Kidney glomerular epithelial cell (primary cell): ENCODE measurements around the gene CHKB.

Experiments
- DNase-seq: peaks from one replicate; lab custom pipeline; 2025; lab: John Stamatoyannopoulos, UW

CHKB gene

DNA sequence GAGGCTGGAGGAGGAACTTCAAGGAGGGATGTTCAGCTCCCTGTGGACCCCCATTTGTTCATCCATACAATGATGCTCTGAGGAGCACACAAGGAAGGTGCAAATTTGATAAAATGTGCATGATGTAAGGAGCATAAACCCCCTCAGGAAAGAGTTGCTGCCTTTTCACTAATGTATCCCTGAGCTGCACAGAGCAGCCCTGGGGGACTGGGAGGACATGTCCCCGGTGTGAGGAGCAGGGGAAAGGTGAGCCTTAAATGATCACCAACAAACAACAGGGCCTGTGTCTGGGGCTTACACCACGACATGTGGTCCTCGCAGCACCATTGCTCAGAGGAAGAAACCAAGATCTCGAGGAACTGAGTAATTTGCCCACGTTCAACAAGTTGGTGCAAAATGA, 14.4 kb upstream of the CHKB start:
- no peak for DNase-seq

DNA sequence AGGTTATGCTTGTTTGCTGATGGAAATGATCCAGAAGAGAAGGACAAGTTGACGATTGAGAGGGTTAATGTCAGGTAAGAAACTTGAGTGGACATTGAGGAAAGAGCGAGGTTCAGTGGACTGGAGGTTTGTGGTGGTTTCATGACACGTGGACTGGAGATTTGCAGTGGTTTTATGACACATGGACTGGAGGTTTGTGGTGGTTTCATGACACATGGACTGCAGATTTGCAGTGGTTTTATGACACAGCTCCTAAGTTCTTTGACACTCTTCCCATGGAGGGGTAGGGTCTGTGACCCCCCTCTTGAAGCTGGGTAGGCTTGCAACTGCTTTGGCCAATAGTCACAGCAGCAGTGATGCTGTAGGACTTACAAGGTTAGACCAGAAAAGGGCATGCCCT, 12.5 kb upstream of the CHKB start:
- DNase-seq, result no peak

DNA sequence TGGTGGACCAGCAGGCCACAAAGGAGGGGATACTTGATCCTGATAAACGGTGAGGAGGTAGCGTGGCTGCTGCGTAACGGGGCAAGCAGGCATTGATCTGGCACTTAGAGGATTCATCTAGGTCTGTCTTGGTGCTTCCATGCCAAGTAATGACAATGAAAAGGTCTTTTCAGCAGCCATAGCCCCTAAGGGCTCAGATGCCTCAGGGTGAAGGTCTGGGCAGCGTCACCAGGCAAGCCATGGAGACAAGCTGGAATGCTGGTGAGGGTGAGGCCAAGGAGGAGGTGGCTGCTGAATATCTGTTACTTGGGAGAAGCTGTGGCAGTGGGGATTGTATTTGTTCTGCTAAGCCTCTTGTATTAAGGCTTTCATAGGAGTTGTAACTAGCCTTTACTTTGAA, 4.8 kb upstream of the CHKB start:
- no peak for DNase-seq

DNA sequence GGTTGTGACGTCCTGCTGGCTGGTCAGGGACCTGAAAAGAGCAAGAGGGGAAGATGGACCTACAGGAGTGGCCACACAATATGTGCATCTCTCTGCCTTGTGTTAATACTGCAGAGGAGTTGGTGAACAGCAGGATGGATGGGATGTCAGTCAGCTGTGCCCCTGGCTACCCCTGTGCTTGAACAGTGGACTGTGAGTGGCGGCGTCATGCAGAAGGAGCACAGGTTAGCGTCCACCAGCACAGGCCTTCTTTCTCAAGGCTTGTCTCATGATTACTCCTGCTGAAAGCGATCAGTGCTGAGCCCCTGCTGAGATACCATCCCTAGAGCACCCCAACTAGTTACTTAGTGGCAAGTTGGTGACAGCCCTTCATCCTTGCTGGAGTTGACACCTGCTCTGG, 3.8 kb upstream of the CHKB start:
- DNase-seq, result no peak

DNA sequence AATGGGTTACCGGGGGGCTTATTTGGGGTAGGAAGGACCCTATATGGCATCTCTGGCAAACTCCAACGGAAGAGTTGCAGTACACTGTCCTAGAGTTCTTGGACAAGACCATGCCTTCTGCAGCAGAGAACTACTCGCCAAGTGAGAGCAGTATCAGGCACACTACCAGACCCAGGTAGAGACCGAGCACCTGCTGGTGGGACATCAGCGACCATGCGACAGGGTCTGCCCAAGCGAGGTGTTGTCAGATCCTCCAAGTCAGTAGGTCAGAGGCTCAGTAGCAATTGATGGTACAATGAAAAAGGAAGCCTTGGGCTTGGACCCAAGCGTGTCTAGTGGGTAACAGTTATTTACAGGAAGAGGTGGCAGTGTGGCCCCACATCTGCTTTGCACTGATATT, 3.1 kb upstream of the CHKB start:
- DNase-seq, result no peak

DNA sequence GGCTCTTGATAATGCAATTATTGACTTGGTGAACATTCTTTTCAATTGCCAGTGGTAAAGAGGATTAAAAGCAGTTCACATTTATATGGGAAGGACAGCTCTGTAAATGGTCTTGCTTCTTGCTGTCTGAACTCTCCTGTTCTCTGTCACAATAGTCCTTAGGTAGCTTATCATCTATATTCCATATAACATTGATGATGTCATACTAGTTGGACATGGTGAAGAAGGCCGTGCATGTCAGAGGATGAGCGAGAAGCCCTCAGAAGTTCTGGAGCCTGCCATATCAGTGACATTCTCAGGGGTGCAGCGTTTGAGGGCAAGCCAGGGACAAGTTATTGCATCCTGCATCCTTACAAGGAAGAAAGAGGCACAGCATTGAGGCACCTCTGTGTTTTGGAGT, 2.6 kb upstream of the CHKB start:
- DNase-seq, result no peak

DNA sequence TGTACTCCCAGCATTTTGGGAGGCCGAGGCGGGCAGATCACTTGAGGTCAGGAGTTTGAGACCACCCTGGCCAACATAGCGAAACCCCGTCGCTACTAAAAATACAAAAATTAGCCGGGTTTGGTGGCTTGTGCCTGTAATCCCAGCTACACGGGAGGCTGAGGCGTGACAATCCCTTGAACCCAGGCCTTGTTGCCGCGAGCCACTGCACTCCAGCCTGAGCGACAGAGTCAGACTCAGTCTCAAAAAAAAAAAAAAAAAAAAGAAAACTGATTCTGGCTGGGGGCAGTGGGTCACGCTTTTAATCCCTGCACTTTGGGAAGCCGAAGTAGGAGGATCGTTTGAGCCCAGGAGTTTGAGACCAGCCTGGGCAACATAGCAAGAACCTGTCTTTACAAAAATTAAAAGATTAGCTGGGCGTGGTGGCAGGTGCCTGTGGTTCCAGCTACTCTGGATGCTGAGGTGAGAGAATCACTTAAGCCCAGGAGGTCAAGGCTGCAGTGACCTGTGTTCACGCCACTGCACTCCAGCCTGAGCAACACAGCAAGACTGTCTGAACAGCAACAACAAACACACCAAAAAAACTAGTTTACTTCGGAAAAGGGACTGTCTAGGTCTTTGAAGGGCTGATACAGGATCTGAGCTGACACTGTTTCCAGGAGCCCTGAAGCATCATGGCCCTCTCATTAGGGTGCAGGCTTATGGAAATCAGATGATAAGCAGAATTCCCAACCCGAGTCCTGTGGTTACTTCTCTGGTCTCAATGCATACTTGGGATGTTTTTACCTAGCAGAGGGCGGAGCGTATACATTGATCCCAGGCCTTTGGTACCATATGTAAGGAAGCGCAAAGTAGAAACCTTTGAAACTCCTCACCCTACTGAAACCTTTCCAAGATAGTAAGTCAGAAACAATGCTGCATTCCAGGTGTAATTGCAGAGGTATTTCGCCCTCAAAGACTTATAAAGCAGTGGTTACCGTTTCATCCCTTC, 1.8 kb upstream of the CHKB start:
- DNase-seq, result no peak

DNA sequence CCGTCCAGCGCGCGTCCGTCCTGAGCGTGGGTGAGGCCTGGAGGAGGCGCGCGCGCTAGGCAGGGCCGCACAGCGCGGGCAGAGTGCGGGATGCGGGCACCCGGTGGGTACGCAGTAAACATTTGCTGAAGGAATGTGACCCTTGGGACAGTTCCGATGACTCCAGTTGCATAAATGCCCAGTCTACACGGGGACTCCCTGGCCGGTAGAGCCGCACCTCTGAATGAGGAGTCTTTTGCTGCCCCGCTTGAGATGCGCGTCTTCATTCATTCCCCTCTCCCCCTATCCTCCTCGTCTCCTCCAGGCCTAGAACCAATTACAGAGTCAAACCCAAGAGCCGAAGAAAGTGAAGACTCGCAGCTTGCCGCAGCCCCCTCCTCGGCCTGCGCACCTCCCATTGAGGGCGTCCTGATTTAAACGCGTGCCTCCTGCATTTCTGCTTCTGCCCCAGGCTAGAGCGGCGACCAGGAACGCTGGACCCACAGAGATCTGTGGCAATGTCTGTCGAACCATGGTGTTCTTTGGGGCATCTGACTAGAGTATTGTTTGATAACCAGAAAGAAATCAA, 729 bp upstream of the CHKB start:
- peak; percentile 62 for DNase-seq

DNA sequence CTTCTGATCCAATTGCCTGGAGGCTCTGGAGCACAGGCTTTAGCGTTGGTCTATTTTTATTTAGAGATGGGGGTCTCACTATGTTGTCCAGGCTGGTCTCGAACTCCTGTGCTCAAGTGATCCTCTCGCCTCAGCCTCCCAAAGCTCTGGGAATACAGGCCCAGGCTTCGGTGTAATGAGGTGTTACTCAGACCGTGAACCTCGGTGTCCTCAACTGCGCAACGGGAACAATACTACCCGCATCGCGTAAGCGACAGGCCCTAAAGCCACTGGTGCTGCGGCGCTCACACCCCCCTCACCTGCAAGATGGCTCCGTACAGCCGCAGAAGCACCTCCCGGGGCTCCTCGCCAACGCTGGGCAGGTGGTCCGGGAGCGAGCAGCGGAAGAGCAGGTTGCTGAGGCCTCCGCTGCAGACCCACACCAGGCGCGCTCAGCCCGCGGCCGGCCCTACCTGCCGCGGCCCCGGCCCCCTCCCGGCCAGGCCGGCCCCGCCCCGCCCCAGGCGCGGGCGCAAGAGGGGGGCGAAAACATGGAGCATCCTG, 628 bp downstream of the CHKB start:
- no peak for DNase-seq

DNA sequence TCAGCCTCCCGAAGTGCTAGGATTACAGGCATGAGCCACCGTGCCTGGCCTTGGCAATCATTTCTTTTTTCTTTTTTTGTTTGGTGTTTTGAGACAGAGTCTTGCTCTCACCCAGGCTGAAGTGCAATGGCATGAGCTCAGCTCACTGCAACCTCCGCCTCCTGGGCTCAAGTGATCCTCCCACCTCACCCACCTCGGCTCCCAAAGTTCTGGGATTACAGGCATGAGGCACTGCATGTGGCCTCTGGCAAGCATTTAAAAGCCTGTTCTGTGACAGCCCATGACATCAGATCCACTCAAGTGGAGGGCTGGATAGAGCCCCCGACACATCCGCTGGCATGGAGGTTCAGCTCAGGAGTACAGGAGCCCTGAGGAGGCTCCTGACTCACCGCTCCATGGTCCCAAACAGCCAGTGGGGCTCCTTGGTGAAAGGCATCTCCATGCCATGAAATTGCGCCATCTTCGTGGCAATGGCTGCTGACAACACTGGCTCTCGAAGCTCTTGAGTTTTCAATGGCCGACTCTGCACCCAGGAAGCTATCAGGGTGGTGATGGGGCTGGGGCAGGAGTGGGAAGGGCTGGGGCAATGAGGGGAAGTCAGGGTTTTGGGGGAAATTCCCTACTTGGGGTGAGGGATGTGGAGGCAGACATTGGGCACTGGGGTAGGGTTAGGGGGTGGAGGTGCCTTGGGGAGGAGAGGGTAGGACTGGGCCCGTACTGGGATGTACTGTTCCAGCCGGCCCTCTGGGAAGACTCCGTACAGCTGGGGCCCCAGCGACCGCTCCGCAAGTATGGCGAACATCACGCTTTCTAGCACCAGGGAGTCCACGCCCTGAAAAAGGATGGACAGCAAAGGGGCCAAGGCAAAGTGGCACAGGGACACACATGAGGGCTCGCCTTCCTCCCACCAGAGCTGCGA, 1.4 kb downstream of the CHKB start:
- DNase-seq, result no peak

DNA sequence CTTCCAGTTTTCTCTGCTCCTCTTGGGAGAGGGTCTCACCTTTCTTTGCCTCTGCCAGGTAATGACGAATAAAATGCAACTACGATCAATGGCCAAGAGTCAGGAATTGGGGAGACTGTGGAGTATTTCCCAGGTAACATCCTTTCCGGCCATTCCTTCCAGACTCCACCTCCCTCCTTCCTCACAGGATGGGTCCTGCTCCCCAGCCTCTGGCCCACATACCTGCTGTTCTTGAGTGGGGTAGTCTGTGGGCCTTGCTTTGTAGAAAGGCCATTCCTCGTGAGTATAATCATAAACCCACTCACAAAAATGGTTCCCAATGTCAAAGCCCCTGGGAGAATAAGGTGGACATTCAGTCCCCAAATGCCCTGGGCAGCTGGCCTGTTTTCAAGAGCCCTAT, 2.9 kb downstream of the CHKB start:
- DNase-seq, result no peak

DNA sequence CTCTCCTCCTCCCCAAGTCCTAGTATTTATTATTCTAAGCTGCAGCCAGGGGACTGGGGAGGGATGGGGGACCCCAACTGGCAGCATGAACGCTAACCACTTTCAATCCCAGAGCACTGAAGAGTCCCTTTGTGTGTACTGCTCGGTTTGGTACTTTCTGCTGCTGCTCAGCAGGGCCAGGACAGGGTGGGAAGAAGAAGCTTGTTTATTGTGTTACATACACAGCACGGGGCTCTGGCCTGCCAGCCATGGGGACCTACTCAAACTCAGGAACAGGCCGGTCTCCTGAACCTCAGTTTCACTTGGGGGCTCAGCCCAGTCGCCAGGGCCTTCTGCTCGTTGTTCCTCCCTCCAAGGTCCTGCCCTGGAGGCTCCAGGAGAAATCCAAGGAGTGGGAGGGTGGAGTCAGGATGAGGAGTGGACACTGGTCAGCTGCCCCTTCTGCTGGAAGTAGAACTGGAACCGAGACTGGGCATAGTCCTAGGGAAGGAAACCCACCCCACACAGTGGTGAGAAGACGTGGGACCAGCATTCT, 3.8 kb downstream of the CHKB start:
- no peak for DNase-seq

DNA sequence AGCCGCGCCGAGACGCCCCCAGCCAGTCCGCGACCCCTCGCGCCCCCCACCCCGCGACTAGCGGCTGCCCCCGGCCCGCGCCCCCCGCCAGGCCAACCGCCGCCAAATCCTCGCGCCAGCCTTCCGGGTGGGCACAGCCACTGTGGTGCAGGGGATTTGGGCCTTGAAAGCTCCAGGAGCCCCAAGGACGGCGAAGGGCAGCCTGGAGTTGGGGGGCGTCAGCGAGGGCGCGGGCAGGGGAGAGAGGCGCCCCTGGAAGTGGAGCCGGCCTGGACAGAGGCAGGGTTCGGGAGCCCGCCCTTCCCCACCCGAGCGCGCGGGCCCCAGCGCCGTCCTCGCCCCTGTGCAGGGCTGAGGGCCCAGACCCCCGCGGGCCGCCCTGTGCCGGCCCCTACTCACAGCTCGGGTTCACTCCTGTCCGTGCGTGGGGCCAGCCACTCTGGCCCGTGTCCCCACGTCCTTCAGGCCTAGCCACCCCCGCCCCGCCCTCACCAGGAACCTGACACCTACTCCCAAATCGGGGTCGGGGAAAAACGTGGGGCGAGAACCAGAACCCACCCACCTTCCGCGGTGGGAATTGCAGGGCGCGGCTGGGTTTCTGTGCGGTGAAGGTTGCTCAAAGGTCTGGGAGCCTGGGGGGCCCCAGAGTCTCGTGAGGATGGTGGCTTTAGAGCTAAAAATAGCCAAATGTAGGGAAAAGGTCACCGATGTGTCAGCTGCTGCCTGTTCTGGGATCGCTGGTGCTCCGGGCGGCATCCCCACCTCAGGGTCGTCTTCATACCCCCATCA, 4.5 kb downstream of the CHKB start, which contains the start of gene CPT1B:
Gene CPT1B (minus strand): TSS at position 441 of the 789 bp plus-strand sequence. CDS start 512 bp downstream, outside the sequence.
- DNase-seq, result no peak

DNA sequence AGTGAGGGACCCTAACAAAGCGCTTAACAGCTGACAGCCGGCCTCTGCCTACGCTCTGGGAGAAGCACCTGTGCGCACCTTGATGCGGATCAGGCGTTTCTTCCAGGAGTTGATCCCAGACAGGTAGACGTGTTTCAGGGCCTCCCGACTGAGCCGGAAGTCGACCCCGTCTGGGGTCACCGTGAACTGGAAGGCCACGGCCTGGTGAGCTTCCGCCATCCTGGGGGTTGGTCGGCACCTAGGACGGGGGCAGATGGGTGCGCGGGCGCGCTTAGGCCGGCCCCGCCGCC, 5.0 kb downstream of the CHKB start:
- DNase-seq, result no peak

DNA sequence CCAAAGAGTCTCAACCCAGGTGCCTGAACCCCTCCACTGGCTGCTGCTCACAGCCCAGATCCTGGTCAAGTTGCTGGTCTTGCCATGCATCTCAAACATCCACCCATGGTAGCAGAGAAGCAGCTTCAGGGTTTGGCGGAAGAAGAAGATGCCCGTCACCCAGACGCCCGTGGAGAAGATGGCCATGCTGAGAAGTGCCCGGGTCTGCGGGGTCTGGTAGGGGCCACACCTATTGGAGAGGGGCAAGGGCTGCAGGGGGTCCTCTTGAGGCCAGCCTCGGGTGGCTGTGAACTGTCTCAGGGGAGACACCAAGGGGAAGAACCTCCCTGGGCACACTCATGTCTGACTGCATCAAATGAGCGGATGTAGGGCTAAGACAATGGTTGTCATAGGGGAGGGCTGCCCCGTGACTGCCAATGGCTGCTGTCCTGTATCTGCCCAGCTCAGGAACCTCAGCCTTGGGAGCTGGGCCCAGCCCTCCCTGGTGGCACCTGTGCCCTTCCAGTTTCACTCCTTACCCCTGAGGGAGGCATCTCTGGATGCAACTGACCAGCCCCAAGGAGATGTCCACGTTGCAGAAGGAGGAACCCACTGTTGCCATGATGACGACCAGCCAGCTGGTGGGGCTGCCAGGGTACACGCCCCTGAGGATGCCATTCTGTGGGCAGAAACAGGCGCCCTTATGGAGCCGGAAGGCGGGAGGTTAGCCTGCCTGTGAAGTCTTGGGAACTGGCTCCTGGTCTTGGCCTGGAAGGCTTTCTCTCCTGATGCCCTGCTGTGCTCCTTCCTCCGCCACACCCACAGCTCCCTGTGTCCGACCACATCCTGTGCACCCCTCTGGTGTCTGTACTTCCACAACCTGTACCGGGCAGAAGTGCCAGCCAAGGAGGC, 5.6 kb downstream of the CHKB start:
- DNase-seq, result no peak

DNA sequence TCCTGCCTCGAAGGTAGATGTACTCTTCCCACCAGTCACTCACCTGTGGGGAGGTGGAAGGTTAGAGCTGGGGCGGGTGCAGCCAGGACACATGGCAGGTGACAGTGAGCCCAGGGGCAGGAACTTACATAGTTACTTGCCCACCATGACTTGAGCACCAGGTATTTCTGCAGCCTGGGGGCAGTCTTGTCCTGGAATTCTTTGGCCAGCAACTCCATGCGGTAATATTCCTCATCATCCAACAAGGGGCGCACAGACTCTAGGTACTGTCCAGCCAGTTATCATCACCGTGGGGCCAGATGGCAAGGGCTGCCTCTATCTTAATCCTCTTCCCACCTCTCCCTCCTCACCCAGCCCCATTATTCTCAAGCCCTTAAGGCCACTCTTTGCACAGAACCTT, 6.6 kb downstream of the CHKB start:
- DNase-seq, result peak; percentile 70

DNA sequence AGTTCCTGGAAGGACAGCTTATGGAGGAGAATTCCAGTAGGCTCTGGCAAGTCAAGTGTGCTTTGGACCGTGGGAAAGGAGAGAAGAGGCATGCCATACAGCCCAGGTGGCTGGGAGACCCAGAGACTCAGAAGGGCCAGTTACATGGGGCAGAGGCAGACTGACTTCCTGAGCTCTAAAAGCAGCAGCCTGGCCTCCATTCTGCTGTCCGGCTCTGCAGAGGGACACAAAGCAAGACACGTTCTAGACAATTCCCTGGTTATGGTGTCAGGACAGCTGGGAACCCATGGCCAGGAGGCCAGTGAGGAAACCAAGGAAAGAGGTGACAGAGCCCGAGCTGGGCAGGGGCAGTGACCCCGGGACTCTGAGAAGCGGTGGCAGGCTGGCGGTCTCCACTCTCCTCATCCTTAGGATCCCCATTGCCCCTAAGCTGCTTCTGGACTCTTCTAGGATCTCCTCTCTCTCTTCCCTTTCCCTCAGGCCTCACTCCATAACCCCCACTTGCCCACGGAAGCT, 7.2 kb downstream of the CHKB start:
- no peak for DNase-seq

DNA sequence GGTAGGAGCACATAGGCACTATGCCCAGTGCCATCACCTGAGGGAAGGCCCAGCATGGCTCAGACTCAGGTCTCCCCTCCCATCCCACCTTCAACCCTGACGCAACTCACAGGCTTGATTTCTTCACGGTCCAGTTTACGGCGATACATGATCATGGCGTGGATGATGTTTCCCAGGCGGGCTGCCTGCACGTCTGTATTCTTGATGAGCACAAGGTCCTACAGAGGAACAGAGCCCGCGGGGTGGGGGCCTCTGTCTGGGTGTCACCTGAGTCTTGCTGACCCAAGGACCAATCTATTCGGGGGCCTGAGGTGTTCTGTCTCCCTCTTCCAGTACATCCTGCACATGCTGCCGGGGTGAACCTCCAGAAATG, 8.3 kb downstream of the CHKB start:
- no peak for DNase-seq

DNA sequence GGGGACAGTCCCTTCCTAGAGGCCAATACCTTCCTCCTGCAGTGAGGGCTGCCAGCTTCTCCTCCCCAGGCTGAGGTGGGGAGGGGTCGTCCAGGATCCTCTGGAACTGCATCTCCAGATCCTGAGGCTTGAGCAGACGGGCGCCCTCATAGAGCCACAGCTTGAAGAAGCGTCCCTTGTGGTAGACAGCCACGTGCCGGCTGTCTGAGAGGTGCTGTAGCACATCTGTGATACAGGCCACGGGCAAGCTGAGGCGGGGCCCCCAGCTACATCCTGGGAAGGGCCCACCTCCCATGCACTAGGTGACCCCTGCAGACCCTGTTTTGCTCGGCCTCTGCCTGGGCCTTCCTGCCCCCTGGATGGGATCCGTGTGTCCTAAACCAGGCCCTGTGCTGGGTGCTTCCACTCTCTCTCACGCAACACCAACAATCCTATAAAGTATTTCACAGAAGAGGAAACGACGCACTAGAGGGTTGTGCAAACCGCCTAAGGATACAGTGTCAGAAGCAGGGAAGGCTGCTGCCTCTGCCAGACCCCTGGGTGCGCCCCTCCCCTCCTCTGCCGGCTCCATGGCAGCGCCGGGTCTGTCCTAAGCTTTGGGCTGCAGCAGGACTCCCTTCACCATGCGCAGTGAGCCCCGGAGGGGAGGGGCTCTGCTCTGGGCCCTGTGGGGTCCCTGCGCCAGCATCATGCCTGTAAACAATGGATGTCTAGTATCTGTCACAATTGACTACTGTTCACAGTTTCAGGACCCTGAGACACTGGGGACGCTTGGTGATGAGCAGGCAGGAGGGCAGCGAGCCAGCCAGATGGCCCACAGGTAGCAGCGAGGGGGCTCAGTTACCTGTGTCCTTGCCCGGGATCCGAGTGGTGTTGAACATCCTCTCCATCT, 8.9 kb downstream of the CHKB start:
- no peak for DNase-seq
